GM12892 (cell line): ENCODE data around the gene SCAMP4.

Experiments used
- POLR2AphosphoS5 ChIP-seq: IDR thresholded peaks from 2 replicates; pipeline ENCODE4 v1.6.1; 2011; ENCODE audit warnings: low read depth, low read length, control low read depth
- TAF1 ChIP-seq: IDR thresholded peaks from 2 replicates; pipeline ENCODE4 v1.6.1; 2011; ENCODE audit warnings: low read depth, mild to moderate bottlenecking, control low read depth, low read length, borderline replicate concordance

DNA sequence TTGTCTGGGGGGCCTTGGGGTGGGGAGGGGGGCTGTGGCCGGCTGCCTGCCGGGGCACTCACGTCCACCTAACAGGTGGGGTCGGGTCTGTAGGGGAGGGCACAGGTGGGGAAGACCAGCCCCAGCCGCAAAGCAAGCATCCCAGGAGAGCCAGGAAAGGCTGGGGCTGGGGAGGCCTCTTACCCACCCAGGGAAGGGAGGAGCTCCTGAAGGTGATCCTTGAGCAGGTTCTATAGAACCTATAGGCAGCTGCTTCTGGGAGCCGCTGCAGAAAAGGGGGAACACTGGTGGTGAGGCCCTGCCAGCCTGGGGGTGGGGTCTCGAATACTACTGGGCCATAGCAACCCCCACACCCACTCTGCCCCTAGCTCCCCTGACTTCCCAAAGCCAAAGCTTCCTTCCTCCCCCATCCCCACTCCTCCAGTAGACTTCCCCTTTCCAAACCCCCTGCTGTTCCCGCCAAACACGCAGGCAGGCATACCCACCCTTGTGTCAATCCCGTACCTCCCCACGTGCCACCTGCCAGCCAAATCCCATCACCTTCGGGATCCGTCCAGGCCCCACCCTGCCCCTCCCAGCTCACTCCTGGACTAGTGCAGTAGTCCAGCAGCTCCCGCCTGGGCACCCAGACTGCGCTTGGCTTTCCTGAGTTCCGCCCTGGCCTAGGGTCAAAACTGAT is 47.4 kb upstream of the SCAMP4 start:
- TF ChIP-seq POLR2AphosphoS5 (no peak), TAF1 (no peak)
